Left lung (tissue), 10 donors: ENCODE results near the gene RHOC. TPM values are rescaled to one million over a fixed set of nuclear protein-coding genes. Genes with fewer than 3 reads are reported as not detected.
A peak's percentile ranks its signal among the peaks of the same experiment; 100 is the strongest.

Experiments used
- ATAC-seq: fragments of 200-7000 bp; cut with Tn5 transposase; one replicate; pipeline ENCODE4 v1.9.1; 2020; ENCODE audit warnings: moderate library complexity
- DNase-seq, 4 donors: peaks; one replicate each; pipeline ENCODE4 v3.0.0-alpha.2; 2013 to 2020
- H3K27ac ChIP-seq, 2 donors: fragments of 200-600 bp; sonication (generic) in 1 of 2; one replicate each; pipeline versions ENCODE4 v1.5.0 to v1.8.0; 2020 to 2021
- H3K27me3 ChIP-seq, 2 donors: fragments of 200-600 bp; sonication (generic) in 1 of 2; one replicate each; pipeline versions ENCODE4 v1.5.0 to v1.8.0; 2020 to 2021
- H3K36me3 ChIP-seq, 2 donors: fragments of 200-600 bp; sonication (generic) in 1 of 2; one replicate each; pipeline versions ENCODE4 v1.5.0 to v1.8.0; 2020 to 2021
- H3K4me1 ChIP-seq, 2 donors: fragments of 200-600 bp; one replicate each; pipeline ENCODE4 v1.8.0; 2021
- H3K4me3 ChIP-seq, 2 donors: fragments of 200-600 bp; sonication (generic) in 1 of 2; one replicate each; pipeline versions ENCODE4 v1.5.0 to v1.8.0; 2020 to 2021; ENCODE audit warnings: mild to moderate bottlenecking in 1 of 2
- H3K9me3 ChIP-seq, 2 donors: fragments of 200-600 bp; sonication (generic) in 1 of 2; one replicate each; pipeline versions ENCODE4 v1.5.0 to v1.8.0; 2020 to 2021
- intact Hi-C, 2 donors: fragments of 100-400 bp; cut with DNase I; formaldehyde crosslinking; loops; one replicate each; pipeline versions ENCODE4 v1.11.2 to v1.14.2; 2022
- polyA plus RNA-seq, 6 donors: library from polyadenylated mRNA; unstranded; fragments of 120-200 nt; gene quantifications; one replicate each; pipeline ENCODE4 v1.2.1, GENCODE V29; 2013; ENCODE audit not compliant: insufficient read length in 6 of 6
- total RNA-seq, 2 donors: library from RNA; stranded (reverse); fragmentation: NEBNext Ultra II Directional; extraction: Animal tissue kit (Norgen Biotek cat#: 25700); gene quantifications; one replicate each; pipeline ENCODE4 v1.2.1, GENCODE V29; 2021
- TF ChIP-seq, protein P1 (sequence below), 2 donors: fragments of 200-600 bp; sonication (generic) in 1 of 2; IDR thresholded peaks; one replicate each; pipeline versions ENCODE4 v1.5.0 to v1.8.0; 2021; ENCODE audit warnings: antibody characterized with exemption in 2 of 2
- donor health status: DM: no; HTN: yes; CAD: no.
- donor health status: DM: no; HTN: no; CAD: no.

Gene RHOC
- total and polyA plus RNA-seq, 8 donors = 195 to 259 (median 208) TPM

DNA sequence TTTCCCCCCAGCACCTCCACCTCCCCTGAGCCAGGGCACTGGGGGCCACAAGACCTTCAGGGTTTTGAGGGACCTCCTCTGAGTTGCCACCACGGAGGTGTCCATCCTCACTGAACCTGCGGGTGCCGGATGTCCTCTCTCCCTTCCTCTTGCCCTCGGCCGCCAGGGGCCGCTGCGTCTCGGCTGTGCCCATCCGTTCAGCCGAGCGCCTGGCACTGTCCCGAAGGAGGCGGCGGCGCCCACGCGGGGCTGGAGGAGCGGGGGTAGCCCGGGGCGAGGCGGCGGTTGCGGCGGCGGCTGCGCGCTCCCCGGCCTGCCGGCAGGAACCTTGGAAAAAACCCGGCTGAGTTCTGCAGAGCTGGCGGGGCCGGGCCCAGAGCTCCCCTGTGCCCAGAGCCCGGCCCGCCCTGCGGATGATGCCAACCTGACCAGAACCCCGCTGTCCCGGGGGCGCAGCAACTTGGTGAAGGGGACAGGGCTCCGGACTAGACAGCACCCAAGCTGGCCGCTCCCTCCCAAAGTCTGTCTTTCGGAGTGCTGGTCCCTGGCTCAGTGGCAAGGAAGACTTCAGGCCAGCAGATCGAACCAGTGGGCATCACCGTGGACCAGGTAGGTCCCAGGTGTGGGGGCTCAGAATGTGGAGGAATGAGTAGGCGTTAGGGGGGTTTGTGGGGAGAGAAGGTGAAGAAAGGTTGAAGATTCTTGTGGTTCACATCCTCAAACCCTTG, 11.9 kb upstream of the RHOC start:
- Histone ChIP-seq H3K4me3 (no peak overlapping the region), H3K27me3 (peaks cover 0 to 59% of the 10 kb centered on the region in 2 donors), H3K9me3 (no peaks in the 10 kb centered on the region), H3K4me1 (peaks cover 13 to 42% of the 10 kb centered on the region in 2 donors), H3K27ac (no peak overlapping the region), H3K36me3 (no peaks in the 10 kb centered on the region)
- DNase-seq (peak in 3 of 4 donors; percentile 77 to 98 (median 81)), ATAC-seq (peak; percentile 27)
- TF ChIP-seq, protein P1, sequence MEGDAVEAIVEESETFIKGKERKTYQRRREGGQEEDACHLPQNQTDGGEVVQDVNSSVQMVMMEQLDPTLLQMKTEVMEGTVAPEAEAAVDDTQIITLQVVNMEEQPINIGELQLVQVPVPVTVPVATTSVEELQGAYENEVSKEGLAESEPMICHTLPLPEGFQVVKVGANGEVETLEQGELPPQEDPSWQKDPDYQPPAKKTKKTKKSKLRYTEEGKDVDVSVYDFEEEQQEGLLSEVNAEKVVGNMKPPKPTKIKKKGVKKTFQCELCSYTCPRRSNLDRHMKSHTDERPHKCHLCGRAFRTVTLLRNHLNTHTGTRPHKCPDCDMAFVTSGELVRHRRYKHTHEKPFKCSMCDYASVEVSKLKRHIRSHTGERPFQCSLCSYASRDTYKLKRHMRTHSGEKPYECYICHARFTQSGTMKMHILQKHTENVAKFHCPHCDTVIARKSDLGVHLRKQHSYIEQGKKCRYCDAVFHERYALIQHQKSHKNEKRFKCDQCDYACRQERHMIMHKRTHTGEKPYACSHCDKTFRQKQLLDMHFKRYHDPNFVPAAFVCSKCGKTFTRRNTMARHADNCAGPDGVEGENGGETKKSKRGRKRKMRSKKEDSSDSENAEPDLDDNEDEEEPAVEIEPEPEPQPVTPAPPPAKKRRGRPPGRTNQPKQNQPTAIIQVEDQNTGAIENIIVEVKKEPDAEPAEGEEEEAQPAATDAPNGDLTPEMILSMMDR (IDR thresholded peaks at IDR 0.05) = peak; percentile 86 to 90
- intact Hi-C loops = loop anchor here in 1 of 2 donors (5.0 kb wide), 1 partner anchor 83 kb away; no protein-coding TSS in a partner anchor

DNA sequence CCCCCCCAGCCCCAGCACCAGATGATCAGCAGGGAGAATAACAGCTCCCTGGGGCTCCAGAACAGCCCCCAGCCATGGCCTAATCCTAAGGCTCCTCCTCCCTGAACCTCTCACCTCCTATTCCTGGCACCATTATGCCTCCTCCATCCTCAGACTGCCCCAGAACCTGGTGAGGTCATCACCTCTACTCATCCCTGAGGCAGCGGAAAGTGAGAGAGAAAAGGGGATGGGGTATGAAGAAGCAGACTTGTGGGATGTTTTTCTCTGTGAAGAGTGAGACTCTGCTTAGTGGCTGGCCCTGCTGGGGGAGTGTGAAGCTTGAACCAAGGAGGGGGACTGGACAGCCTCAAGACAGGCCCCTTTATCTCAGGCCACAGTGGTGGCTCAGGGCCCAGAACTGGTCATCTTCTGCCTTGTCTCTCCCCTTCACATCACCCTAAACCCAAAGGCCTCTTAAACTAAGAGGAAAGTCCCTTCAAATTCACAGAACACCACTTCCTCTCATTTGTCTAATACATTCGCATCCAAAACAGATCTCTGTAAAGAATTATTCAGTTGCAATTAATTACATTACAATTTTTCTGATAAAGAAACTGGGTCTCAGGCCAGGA, 10.4 kb upstream of the RHOC start:
- no peaks in the 10 kb centered on the region for H3K9me3 ChIP-seq
- peaks cover 0 to 45% of the 10 kb centered on the region in 2 donors for H3K27me3 ChIP-seq
- ATAC-seq = no peak
- no peaks in the 10 kb centered on the region for H3K36me3 ChIP-seq
- TF ChIP-seq, protein P1 (IDR thresholded peaks at IDR 0.05) = no peak
- H3K4me1 ChIP-seq = peaks cover 13 to 40% of the 10 kb centered on the region in 2 donors
- no peak overlapping the region for H3K4me3 ChIP-seq
- H3K27ac ChIP-seq = no peak overlapping the region
- DNase-seq = no peak
- intact Hi-C loops = loop anchor here in 1 of 2 donors (5.0 kb wide), 1 partner anchor 85 kb away; no protein-coding TSS in a partner anchor

DNA sequence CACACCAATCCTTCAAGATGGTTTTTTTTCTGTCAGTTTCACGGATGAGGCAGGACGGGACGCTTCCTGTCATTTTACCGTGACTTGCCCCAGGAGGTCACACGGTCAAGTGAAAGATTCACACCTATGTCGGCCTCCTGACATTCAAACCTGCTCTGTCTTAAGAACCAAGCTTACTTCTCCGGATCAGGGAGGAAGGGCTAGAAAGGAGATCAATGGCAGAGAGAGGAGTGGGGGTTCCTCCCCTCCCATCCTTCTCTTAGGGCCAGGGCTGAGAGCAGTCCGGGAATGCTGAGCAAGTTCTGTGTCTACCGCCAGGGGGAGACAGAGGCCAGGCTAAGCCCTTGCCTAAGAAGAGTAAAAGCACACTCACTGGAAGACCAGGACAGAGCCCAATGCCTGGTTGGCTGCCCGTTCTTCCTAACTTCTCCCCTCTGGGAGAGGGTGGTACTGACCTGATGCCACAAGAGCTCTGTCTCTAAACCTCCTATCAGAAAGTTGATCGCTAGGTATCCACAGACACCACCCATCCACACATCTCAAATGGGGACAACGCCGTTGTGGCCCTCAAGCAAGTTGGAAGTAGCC, 9.3 kb upstream of the RHOC start:
- no peaks in the 10 kb centered on the region for H3K9me3 ChIP-seq
- peaks cover 13 to 37% of the 10 kb centered on the region in 2 donors for H3K4me1 ChIP-seq
- H3K27me3 ChIP-seq = peaks cover 0 to 38% of the 10 kb centered on the region in 2 donors
- intact Hi-C loops = loop anchor here in 1 of 2 donors (5.0 kb wide), 1 partner anchor 86 kb away; no protein-coding TSS in a partner anchor
- peak overlapping the region in 1 of 2 donors; percentile 58 for H3K27ac ChIP-seq
- peak overlapping the region in 1 of 2 donors; percentile 56 for H3K4me3 ChIP-seq
- peak; percentile 81 for ATAC-seq
- TF ChIP-seq, protein P1 (IDR thresholded peaks at IDR 0.05) = peak; percentile 91 to 98
- H3K36me3 ChIP-seq = no peaks in the 10 kb centered on the region
- DNase-seq = peak; percentile 87 to 94 (median 88)

DNA sequence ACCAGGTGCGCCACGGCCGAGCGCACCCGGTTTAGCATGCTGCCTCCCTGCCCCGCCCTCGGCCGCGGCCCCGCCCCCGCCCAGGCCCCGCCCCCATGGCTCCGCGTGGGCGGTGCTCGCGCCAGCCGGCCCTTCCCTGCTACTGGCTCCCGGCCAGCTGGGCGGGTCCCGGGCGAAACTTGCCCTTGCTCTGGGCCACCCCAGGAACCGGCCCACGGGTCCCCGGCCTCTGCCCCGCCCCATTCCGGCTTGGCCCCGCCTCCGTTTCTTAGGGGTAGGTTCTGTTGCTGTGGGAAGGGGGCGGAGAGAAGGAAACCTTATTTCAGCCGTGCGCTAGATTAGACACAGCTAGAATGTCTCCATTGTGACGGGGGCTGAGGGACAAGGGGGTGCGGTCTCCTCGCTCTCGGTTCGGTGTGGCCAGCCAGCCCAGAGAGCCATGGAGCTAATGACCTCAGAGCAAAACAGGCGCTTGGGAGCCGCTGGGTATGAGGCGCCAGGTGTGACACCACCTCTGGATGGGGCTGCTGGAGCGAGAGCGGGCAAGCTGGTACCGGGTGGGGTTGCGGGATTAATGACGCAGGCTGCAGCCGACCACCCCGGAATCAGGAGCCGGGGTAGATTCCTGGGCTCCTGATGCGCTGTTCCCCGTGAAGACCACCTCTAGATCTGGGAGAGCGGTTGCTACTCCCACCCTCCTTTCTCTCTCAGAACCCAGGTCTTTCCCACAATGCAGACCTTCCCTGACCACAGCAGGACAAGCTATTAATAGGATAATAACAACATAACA, 8.5 kb upstream of the RHOC start, which contains the start of gene PPM1J:
PPM1J (minus strand) TSS at position 69 of the 790 bp plus-strand sequence; CDS start at position 38, 31 bp downstream.
- no peaks in the 10 kb centered on the region for H3K9me3 ChIP-seq
- DNase-seq (peak; percentile 75 to 100 (median 94)), ATAC-seq (peak; percentile 91)
- peak within 1 kb of the TSS; percentile 56 to 67 for H3K4me3 ChIP-seq
- H3K27me3 ChIP-seq = peaks cover 0 to 38% of the 10 kb centered on the region in 2 donors
- TF ChIP-seq, protein P1 (IDR thresholded peaks at IDR 0.05) = no peak
- intact Hi-C loops = loop anchor here in 1 of 2 donors (5.0 kb wide), 1 partner anchor 87 kb away; no protein-coding TSS in a partner anchor
- no peaks in the 10 kb centered on the region for H3K36me3 ChIP-seq
- peaks cover 13 to 37% of the 10 kb centered on the region in 2 donors for H3K4me1 ChIP-seq
- peak within 1 kb of the TSS in 1 of 2 donors; percentile 58 for H3K27ac ChIP-seq
